ENCODE results near the gene ATP6V0B.
A peak's percentile ranks its signal among the peaks of the same experiment; 100 is the strongest.

The ATP6V0B gene

DNA sequence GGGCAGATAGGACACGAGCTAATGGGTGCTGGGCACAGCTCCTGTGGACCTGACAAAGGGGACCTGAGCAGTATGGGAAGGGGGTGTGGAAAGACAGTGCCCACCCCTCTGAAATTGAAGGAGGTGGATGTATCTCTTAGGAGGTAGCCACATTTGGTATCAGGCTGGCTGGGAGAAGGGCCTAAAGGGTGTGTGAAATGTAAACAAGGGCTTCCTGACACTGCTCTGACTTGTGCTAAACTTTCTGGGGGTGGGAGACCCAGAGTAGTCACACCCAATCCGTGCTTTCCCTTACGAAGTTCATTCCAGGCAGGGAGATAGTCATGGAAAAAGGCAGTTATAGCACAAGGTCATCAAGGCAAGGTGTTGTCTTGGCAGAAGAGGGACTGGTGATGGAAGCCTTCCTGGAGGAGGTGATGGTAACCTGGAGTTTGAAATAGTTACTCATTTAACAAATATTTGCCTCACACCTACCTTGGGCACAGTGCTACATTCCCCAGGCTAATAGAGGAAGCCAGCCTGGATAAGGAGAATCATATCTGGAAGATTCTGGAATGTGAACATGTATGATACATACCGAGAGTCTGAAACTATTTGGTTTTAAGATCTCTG lies 11.3 kb downstream of the ATP6V0B start:
- no peak for DNase-seq

DNA sequence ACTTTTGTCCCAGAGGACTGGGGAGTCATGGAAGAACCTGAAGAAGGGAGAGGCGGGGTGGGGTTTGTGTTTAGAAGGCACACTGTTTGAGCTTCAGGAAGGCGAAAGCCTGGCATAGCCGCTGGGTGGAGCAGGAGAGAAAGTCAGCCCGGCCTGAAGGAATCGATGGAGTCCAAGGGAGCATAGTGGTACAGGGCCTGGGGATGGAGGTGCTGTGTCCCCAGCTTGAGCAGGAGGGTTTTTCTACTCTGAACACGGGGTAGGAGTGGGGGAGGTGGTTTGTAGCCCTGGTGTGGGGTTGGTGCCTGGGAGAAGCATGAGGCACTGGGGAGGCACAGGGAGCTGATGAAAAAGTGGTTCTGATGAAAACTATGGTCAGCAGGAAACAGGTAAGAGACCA lies 12.0 kb downstream of the ATP6V0B start:
- no peak for DNase-seq

DNA sequence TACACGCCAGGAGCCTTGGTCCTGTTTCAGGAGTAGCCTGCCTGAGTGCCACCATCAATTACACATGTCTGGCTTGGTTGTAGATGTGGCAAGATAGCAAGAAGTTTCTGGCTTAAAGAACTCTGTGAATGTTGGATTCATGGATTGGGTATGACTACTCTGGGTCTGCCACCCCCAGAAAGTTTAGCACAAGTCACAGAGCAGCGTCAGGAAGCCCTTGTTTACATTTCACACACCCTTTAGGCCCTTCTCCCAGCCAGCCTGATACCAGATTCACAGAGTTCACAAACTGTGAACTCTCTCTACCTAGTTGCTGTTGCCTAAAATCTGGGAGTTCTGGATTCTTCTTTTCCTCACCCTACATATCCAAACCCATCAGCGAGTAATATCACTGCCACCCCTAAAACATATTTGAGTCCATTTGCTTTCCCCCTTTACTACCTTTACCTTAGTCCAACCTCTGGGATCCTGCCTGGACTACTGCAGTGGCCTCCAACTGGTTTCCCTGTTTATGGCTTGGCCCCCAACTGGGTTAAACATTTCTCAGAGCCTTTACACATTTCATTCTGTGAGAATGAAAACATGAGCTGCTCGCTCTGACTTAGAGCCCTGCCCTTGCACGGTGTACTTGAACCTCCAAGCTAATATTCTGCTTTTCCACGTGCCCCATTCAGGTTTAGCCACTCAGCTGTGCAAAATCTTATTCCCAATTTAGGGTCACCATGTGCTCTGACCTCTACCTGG lies 12.6 kb downstream of the ATP6V0B start:
- DNase-seq = no peak

DNA sequence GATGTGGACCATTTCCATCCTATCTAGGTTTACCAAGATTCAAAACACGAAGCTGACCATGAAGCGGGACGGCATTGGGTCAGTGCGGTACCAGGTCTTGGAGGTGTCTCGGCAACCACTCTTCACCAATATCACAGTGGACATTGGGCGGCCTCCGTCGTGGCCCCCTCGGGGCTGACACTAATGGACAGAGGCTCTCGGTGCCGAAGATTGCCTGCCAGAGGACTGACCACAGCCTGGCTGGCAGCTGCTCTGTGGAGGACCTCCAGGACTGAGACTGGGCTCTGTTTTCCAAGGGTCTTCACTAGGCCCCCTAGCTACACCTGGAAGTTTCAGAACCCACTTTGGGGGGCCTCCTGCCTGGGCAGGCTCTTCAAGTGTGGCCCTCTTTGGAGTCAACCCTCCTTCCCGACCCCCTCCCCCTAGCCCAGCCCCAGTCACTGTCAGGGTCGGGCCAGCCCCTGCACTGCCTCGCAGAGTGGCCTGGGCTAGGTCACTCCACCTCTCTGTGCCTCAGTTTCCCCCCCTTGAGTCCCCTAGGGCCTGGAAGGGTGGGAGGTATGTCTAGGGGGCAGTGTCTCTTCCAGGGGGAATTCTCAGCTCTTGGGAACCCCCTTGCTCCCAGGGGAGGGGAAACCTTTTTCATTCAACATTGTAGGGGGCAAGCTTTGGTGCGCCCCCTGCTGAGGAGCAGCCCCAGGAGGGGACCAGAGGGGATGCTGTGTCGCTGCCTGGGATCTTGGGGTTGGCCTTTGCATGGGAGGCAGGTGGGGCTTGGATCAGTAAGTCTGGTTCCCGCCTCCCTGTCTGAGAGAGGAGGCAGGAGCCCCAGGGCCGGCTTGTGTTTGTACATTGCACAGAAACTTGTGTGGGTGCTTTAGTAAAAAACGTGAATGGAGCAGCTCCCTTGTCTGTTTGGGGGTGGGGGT lies 15.8 kb downstream of the ATP6V0B start:
- DNase-seq = peak in 1 of 3 experiments; percentile 52

DNA sequence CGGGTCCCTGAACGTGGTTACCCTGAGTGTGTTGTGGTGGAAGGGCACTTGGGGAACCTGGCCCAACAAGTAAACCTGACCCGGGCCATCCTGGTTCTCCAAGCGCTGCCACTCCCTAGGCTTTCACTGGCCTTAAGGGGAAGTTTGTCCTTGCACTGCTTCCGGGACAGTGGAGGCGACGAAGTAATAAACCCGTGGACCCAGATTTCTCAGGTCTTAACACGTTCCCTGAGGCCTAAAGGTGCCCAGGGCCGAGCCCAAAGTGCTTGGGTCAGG lies 16.4 kb downstream of the ATP6V0B start:
- DNase-seq = no peak

DNA sequence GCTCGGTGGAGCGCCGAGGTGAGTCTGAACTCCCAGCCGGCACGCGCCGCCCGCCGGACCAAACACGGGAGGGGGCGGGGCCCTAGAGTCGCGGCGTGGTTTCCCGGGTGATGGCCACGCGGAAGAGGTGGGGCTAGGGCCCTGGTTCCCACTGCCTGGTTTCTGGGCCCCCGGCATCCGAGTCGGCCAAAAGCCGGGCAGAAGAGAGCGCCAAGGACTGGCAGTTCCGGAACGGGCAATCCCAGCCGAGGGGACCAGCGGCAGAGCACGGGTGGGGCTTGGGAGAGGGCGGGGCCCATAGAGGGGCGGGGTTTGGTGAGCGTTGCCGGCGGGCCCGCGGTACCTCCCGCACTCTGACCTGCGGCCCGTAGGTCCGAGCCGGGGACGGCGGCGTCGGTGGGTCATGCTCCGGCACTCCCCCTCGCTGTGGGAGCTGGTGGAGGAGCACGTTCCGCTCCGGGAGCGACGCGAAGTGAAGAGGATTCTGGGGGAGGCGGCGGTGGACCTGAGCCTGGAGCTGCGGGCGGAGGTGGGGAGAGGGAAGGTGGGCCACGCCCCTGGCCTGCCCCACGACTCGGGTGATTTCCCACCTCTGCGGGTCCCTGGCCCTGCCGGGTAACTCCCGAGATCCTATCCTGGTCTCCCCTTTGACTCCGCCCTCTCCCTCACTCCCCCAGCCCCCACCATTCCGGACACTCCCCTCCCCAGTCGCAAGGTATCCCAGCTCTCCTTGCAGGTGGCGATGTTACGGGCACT lies 16.9 kb downstream of the ATP6V0B start, which contains the start of gene CCDC24:
Gene CCDC24, plus strand, starts transcription at position 124 of the 756 bp plus-strand sequence. Its CDS starts 280 bp downstream, at position 404.
- DNase-seq = peak; percentile 76 to 90 (median 82)

DNA sequence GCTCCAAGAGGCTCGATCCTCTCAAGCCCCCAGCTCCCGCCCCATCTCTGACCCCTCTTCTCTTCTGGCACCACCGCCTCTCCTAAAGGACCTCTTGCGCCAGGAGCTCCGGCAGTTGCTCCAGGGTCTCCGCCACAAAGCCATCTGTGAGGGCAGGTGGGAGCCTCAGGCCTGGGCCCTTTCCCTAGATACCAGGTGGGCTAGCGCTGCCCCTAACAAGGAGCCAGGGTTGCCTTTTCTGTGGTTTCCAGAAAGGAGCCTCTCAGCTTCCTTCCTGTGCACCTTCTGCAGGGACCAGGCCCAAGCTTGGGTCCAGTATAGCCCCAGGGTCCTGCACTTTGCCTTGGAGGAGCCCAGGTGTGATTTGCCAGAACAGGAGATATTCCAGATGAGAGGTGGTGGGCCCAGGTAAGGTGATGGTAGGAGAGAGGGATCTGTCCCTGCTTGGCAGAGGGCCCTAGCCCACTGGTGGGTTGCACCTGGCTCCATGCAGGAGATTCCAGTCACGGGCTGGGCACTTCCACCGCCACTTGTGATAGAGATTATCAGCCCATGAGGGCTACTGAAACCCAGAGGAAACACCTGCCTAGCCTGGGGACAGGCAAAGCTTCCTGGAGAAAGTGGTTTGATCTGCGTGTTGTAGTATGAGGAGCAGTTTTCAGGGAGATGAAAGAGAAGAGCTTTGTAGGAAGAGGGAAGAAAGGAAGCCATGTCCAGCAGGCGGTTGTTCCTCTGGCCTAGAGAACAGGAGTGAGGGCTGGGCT lies 17.7 kb downstream of the ATP6V0B start:
- peak in 2 of 3 experiments; percentile 63 to 65 for DNase-seq

DNA sequence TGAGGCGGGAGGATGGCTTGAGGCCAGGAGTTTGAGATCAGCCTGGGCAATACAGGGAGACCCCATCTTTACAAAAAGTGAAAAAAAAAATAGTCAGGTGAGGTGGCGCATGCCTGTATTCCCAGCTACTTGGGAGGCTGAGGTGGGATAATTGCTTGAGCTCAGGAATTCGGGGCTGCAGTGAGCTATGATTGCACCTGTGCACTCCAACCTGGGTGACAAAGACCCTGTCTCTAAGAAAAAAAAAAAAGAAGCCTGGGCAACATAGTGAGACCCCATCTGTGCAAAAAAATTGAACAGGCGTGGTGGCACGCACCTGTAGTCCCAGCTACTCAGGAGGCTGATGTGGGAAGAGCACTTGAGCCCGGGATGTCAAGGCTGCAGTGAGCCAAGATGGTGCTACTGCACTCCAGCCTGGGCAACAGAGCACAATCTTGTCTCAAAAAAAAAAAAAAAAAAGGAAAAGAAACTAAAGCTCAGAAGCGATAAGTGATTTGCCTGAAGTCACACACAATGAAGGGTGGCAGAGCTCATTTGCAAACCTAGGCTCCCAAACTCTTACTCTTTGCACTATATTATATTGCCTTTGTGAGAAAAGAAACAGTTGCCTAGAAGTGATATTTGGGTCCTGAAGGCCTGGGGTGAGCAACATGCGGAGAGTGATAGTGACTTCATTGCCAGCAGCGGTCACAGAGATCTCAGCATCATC lies 18.6 kb downstream of the ATP6V0B start:
- DNase-seq = no peak

DNA sequence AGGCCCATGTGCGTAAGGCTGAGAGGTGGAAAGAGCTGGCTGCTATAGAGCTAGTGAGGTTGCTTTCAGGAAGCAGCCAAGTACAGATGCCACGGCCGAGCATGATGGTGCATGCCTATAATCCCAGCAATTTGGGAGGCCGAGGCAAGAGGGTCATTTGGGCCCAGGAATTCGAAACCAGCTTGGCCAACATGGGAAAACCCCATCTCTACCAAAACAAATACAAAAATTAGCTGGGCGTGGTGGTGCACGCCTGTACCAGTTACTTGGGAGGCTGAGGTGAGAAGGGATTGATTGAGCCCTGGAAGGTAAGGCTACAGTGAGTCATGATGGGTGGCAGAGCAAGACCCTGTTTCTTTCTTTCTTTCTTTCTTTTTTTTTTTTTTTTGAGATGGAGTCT lies 19.3 kb downstream of the ATP6V0B start:
- DNase-seq = no peak

DNA sequence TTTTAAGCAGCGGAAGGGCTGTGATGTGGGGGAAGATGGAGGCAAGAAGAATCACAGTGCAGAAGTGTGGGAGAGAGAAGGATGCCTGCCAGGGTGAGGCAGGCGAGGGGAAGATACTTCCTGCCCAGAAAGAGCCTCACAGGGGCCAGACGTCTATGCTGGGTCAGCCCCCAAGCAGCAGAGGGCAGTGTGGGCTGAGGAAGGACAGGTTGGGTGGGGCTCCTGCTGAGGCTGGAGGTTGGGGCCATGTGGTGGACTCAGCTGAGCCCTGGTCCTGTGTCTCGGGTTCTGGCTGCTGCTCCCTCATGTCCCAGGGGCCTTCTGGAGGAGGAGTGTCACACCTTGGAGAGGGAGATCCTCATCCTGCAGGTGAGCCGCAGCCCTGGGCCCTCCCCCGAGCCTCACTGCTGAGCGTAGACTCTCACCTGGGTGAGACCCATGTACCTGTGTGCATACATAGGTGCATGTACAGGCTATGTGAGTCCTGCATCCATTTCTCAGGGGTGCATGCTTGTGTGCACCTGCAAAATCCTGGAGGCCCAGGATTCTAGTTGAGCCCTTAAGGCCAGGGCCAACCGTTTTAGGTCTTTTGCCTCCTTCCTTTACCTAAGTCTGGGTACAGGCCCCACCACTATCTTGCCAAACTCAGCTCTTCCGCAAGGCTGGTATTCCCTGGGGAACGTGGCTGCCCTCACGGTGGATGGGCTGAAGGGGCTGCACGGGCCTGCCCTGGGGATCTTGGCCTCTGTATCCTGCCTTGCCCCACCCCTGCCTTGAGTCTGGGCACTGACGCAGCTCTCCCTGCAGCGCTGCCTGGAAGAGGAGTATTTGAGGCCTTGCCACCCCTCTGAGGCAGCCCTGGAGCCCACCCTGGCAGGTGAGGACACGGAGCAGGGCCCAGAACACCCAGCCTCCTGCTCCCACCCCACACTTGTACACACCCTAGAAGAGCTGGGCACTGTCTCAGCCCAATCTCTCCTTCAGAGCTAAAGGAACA lies 20.3 kb downstream of the ATP6V0B start:
- DNase-seq = peak in 2 of 3 experiments; percentile 13 to 20

DNA sequence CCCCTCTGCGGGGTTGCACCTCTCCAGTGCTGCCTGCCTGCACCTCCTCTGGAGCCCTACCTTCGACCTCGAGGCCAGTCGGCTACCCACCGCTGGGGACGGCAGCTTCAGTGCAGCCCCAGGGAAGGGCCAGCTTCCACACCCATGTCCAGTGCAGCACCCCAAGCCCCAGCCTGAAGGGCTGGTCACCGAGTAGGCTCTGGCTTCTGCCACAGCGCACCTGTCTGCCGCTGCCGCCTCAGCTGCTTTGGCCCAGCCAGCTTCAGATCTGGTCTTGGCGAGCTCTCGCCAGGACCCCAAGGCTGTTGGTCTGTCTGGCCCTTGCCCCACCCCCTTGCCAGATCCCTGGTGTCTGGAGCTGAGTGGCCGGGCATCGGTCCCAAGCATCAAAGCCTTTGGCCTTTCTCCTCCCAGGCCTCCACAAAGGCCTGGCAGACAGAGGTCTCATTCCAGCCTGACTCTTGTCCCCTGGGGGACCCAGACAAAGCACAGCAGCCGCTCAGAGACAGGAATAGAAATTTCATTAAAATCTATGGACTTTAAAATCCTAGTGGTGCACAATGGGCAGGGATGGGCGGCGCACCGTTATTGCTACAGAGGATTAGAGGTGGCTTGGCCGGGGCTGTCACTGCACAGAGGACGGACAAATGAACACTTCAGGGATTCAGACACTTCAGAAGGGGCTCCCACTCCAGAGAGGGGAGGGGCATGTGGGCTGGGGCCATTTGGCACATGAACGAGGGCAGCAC lies 21.4 kb downstream of the ATP6V0B start:
- DNase-seq = no peak

DNA sequence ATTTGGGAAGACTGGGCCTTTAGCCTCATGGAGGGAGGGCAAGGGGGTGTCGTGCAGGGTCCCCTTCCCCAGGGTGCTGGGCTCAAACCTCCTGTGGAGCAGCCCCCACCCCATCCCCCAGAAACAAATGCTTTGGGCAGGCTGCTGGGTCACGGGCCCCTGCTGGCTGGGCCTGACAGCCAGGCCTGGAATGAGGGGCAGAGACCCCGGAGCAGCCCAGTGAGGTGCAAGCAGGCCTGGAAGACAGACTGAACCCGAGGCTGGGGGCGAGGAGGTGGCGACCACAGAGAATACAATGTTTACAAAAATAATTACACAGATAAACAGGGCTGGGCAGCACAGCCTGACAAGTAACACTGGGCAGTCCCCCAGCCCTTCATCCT lies 22.0 kb downstream of the ATP6V0B start:
- no peak for DNase-seq

DNA sequence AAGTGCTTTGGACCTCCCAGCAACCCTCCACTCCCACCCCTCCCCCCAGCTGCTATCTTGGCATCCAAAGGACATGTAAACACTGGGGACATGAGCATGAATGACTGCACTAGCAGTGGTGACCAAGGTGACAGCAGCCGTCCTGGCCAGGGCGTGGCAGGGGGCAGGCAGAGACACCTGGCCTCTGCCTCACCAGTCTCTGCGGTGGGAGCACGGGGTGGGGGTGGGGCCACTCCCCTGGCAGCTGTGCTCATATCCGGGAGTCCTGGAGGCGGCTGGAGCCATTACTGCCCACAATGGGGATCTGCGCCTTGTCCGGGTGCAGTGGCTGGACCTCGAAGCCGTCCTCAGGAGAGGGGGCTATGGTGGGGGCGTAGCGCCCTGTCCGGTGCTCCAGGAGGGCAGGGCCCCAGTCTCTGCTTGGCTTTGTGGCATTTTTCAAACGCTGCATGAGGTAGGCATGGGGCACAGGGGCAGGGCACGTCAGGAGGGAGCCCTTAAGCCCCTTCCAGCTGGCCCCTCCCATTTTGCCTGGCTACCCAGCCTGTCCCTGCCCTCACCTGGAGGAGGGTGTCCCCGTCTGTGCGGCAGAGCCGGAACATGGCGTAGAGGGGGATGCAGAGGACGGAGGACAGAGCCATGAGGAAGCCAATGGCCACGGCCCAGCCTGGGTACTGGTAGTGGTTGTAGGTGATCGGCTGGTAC lies 22.7 kb downstream of the ATP6V0B start:
- DNase-seq = peak; percentile 24 to 90 (median 79)

DNA sequence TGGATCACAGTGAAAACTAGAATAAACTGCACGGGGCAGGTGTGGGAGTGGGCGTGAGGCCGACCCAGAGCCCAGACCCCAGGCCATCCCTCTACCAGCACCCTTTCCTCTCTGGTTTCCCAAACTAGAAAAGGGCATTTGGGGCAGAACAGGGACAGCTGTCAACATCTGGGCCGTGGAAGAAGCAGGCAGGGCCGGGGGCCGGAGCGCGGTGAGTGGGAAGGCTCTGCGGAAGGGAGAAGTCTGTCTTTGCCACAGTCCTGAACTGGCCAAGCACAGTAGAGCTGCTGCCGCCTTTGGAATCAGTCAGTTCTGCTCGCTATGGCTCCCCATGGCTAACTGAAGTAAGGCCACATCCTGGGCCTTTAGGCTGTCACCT lies 23.2 kb downstream of the ATP6V0B start:
- peak in 1 of 3 experiments; percentile 30 for DNase-seq

DNA sequence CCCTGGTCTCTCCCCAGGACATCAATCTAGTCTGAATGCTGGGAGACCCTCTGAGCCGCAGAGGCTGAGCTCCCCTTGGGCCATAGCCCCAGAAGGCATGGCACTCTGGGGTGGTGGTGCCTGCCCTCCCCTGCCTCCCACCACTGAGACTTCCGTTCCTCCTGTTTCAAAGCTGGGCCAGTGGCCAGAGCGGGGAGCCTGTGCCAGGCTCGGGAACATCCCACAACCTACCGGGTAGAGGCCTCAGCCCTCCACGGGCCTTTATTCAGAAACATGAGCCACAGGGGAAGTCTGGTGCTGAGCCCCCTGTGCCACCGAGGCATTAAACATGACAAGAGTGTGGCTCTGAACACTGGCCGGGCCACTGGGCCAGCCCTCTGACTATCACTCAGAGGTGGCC lies 24.7 kb downstream of the ATP6V0B start:
- DNase-seq = no peak

DNA sequence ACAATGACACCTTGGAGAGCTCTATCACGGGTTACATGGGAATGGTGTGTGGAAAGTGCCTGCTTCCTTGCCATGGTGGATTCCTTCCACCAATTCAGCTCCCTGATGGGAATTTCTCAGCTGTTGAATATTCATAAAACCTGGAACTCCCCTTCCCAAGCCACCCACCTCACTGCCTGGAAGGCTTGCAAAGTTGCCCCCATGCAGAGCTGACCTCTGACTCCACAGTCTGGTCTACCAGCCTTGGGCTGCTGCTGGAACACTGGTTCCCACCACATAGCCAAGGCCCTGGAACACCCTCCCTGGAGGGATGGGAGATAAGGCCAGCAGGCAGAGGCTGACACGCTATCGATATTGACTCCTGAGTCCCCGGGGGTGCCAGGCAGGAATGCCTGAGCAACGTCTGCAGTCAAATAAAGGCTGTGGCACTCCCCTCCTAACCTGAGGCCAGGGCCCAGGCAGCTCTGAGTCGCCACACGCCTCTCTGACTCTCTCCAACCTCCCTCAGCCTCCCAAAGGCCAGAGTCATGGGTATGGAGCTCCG lies 25.4 kb downstream of the ATP6V0B start:
- no peak for DNase-seq

DNA sequence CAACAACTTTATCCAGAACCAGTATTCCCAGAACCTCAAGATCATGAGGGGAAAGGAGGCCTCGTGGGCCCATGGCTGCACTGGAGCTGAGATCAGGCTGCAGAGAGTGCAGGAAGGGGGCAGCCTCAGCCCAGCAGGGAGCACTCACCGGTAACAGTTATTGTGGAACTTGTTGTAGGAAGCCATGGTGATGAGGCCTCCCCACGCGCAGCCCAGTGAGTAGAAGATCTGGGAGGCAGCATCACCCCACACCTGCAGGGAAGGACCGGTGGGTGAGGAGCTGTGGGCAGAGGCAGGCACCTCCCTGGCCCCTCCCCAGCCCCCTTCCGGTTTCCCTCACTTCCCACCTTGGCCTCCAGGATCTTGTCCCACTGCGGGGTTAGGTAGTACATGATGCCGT lies 27.4 kb downstream of the ATP6V0B start:
- no peak for DNase-seq

DNA sequence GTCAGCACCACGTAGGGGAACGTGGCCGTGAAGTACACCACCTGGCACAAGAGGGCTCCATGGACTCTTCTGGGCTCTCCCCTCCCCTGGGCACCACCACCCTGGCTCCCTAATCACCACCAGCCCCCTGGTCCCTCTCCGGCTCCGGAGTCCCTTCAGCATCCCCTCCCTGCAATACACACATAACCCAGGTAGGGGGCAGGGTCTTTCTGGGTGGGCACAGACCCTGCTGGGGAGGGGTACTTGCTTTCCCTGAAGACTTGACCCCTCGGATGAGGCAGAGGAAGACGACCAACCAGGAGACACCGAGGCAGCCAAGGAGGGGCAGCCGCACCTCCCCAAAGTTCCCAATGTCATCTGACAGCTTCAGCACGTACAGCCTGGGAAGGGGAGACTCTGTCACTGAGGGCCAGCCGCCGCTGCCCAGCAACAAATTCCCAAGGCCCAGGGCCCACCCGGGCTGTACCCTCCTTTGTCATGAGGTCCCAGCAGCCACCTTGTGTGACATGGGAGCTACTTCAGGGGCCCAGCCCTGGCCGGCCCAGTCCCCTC lies 27.9 kb downstream of the ATP6V0B start:
- DNase-seq = no peak

Data from NCI-H1417 (cell line).